Measurements from ENCODE around the gene SMG7.
A peak's percentile ranks its signal among the peaks of the same experiment; 100 is the strongest.

SMG7 gene

DNA sequence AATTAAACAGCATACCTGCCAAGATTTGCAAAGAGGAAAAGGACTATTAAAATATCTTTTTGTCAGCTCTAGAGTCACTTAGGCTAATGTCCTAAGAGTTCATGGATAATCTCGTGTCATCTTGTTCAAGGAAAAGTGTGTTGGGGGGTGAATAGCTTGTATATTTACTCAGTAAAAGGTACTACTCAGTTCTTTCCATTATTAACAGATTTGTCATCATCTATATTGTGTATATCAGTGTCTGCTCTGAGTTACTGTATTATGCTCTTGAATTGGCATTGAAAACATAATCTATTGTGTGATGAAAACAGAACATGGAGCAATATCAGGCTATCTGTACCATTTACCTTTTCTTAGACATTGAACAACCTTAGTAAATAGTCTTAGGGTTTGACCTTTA, 41.9 kb downstream of the SMG7 start:
- no peak for DNase-seq

DNA sequence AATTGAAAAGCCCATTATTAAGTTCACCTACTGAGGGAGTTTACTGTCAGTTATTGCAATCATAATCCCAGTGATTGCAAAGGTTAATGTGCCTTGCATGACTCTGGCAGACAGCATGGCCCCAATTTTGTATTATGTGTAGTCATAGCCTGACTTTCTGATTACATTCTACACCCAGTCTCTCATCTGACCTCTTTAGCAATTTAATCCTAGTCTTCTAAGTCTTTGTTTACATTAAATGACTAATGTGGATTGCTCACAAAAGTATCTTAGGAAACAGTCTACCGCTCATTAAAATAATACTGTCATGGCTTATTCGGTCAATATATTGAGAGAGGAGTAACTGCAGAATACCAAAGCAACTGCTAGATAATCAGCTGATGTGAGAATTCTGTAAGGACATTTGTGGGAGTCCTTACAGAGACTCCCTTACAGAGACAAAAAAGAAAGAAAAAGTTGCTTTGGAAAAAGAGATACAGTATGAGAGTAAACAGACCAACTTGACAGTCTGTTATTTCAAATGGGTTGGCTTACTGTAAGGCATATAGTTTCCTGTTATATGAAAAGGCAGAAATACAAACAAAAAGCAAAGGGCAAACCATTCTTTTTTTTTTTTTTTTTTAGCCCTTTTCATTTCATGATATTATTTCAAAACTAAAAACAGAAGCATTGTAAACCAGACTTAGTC, 42.8 kb downstream of the SMG7 start:
- DNase-seq: no peak

DNA sequence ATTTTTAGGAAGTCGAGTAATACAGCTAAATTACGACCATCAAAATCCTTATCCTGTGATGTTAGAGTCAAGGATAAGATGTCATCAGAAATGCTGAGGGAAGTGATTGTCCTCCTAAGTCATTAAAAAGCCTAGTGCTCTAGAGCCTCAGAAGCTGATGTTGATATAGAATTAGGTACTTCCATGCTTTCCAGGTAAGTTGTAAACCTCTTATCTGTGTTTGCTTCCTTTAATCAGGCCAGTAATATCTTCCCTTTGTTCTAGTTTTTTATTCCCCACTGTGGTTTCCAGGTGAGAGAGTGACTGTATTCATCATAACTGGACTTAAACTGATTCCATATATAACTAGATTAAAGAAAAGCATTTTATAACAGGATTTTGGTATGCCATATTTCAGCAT, 44.4 kb downstream of the SMG7 start:
- no peak for DNase-seq

DNA sequence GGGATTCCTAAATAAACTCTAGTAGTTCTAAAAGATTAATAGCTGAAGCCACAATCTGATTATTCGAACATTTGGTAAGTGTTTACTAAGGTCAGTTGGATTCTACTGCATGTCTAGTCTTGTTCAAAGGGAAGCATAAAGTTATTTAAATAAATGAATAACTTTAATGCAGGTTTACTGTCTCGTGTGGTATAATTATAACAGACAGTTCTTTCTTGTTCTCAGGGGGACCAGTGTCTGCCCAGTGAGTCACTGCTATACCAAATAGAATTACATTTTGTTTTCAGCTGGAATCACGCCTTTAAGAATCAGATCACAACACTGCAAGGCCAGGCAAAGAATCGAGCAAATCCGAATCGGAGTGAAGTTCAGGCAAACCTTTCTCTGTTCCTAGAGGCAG, 45.1 kb downstream of the SMG7 start:
- no peak for DNase-seq

DNA sequence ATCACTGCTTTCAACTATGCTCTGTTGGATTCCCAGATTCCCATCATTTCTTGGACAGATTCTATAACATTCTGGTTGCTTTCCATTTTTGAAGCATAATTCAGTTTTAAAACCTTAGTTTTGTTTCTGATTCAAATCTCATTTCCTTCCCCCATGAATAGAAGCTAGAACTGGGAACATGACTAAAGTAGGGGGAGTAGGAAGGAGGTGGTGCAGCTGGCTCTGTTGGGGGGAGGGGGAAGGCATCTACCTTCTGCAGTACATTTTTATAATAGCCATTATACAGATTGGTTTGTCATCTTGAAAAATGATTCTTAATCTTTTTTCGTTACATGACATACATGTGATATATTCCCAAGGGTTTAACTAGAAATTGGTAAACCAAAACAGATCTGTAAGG, 48.1 kb downstream of the SMG7 start:
- DNase-seq: no peak

DNA sequence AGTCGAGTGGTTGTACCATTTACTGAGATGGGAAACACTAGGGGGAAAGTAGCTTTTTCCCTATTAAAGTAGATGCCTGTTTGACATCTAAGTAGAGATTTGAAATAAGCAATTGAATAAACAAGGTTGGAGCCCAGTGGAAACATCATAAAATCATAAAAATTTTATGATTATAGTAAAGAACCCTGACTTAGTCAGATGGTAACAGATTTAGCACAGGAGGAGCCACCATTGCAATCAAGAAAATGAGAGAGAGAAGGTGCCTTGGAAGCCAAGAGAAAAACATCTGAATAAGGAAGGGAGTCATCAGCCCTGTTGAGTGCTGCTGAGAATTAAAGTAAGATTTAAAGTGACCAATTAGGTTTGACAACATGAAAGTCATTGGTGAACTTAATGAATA, 49.8 kb downstream of the SMG7 start:
- DNase-seq: no peak

DNA sequence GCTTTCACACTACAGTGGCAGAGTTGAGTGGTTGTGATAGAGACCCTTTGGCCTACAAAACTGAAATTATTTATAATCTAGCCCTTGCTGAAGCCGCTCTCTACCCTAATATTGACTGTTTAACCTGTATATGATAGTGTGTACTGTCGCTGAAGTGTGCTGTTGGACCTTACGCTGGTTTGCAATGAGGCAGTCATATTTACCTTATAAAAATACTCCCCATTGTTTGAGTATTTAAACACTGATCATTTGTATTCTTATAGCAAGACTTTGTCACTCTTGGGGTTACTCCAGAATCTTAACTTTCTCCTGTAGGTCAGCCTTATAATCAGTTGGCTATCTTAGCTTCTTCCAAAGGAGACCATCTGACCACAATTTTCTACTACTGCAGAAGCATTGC, 56.3 kb downstream of the SMG7 start:
- no peak for DNase-seq

DNA sequence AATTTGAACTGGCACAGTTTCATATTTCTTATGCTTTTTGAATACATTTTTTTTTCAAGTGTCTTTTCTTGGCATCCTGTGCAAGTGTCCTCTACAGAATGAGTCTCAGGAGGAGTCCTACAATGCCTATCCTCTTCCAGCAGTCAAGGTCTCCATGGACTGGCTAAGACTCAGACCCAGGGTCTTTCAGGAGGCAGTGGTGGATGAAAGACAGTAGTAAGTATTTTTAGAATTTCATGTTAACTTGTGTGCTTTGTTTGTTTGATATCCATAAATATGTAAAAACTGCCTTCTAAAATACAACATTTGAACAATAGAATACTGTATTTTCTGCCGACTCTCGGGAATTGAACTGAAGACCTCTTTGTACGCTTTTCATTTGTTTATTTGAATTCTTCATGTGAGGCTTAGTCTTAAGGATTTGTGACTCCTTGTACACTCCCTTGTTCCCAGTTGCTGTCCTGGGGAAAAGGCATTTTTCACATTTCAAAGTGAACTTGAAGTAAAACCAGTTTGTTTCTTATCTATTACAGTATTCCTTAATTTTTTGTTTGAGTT, 61.4 kb downstream of the SMG7 start:
- no peak for DNase-seq

DNA sequence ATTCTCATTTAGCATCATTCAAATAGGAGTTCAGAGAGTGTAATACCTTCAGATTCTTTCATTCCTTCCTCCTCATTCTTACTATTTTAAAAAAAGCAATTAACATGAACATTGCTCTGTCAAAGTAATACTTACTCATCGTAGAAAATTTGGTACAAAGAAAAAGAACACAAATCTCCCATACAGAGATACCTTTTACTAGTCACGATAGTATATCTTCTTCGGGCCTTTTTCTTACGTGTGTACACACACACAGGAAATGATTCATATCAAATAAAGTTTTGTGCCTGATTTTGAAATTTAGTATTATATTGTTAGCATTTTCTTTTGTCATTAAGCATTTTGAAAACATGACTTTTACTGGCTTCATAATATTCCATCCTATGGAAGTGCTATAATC, 65.1 kb downstream of the SMG7 start:
- DNase-seq: no peak

DNA sequence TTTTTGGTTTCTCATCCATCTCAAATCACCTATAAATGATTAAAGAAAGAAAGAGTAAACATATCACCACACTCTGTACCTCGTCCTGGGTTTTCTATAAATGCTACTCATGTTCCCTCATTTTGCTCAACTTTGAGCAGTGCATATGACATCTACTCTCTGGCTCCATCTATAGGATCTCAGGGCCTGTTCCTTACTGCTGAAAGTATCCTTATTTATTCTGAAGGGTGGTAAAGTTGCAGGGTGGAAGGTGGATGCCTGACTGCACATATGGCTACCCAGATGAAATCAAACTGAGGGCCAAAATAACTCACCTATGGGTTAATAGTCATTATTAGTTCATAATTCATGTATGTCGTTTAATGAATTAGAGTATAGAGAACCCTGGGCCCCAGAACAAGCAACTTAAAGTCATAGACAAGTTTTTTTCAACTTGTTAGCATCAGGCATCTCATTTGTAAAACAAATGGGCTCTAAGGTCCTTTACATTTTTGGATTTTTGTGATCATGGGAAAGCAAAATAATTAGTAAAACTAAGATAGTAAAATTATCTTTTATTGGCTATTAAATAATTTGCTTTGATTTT, 71.4 kb downstream of the SMG7 start:
- DNase-seq: peak; percentile 72

DNA sequence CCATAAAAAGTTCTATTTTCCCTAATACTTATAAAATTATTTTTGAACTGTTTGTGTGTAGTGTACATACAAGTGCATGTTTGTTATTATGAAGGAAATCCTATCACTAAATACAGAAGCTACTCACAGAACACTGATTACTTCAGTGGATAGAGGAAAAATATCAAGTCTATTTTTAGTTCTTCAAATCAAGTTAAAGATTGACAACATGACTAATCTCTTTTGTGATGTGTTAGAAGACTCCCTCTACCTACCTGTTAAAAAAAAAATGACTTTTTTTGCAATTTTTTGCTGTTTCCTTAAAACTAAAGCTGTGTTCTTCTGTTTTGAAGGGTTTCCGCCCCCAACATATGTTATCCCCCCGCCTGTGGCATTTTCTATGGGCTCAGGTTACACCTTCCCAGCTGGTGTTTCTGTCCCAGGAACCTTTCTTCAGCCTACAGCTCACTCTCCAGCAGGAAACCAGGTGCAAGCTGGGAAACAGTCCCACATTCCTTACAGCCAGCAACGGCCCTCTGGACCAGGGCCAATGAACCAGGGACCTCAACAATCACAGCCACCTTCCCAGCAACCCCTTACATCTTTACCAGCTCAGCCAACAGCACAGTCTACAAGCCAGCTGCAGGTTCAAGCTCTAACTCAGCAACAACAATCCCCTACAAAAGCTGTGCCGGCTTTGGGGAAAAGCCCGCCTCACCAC, 72.4 kb downstream of the SMG7 start:
- DNase-seq: no peak

DNA sequence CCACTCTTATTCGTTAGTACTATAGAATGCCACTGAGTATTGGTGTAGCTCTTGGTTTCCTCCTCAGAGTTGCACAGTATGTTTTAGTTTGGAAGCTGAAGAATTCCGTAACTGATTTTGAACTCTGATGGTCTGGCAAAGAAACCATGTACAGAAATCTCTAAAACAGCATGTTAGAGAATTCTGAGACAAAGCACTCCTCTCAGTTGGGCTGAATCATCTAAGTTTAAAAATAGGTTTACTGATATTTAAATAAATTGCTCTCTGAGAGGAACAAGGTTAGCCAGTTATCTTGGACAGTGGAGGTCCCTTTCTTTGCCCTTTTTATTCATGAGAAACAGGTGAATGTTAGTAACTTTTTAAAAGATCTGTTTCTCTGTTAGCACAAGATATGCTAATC, 74.1 kb downstream of the SMG7 start:
- DNase-seq: no peak

DNA sequence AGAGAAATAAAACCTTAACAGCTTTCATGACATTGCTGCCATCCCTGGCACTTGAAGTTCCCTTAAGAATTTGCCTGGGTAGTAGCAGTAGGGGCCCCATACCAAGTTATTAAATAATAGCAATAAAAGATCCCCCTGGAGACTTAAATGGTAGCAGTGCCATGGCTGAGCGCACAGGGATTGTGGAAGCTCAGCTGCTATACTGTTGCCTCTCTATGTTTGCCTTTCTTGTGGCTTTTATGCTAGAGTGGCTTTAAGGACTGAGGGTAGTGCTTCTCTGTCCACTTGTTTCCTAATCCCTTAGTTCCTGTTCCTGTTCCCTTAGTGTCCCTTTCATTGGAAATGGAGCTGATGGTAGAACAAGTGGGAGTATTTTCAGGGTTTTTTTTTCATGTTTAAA, 75.8 kb downstream of the SMG7 start:
- no peak for DNase-seq

DNA sequence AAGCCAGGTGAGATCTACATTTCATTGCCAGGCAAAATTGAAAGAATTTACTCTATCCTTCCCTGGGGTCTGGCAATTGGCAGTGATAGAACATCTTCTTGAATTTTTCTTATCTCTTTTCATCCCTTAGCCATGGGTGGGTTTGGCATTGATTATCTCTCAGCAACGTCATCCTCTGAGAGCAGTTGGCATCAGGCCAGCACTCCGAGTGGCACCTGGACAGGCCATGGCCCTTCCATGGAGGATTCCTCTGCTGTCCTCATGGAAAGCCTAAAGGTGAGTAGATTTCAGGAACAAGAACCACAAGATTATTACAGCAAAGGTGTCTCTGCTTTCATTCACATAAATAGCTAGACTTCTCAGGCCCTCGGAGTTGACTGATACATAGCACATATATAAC, 78.6 kb downstream of the SMG7 start:
- DNase-seq: no peak

DNA sequence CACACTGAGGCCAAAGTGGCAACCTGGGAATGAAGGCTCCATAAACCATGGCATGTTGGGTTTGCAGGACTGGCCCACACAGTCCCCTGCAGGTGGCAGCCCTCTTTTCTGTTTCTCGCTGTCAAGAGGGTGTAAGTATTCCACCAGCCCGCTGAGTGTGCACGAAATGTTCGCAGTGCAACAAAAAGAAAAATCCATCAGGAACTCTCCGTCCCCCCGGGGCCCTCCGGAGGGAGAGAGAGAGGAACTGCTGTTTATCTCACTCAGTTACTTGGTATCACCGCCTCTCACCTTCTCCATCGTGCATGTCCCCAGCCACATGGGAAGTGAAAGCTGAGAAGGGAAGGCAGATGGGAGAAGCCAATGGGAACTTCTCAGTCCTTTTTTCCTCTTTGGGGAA, 79.6 kb downstream of the SMG7 start:
- DNase-seq: no peak

DNA sequence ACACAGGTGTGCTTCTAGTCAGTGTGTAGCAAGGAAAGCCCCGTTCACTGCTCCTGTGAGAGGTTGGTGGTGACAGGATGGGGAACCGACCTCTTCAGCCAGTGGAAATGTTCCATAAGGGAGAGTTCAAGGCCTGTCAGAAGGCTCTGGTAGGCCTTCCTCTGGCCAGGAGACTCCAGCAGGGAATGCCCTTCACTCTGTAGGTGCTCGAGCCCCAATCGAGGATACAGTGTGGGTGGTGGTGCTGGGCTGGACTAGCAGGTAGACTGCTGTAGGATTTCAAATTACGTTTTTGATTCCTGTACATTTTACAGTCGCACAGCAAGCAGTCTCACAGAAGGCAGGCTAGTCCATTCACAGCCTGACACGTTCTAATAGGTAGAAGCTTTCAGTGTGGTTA, 80.1 kb downstream of the SMG7 start:
- DNase-seq: no peak

DNA sequence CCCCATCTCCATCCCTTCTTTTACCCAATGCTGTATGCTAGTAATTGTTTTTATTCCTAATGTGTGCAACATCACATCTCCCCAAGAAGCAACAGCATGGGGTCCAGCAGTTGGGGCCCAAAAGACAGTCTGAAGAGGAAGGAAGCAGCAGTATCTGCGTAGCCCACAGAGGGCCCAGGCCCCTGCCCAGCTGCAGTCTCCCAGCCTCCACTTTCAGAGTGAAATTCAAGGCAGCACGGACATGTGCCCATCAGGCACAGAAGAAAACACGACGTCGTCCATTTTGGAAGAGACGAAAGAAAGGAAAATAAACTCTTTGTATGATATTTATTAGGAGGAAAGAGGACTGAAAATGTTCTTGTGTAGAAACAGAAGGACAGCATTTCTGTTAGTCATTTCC, 80.6 kb downstream of the SMG7 start:
- DNase-seq: no peak

DNA sequence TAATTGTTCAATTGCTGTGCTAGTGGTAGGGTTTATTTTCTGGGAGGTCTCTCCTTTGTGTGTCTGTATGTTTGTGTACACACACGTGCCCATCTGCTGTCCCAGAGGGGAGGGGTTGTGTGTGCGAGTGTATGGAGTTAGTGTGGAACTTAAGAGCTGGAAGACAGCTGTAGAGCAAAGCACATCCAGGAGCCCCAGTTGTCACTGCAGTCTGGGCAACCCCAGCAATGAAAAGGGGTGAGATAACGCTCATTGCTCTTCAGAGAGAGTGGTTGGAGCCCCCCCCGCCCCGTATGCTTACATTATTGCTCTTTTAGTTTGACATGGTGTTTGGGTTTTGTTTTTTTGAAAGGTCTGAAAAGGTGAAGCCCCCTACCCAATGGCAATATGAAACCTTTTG, 81.0 kb downstream of the SMG7 start:
- no peak for DNase-seq

DNA sequence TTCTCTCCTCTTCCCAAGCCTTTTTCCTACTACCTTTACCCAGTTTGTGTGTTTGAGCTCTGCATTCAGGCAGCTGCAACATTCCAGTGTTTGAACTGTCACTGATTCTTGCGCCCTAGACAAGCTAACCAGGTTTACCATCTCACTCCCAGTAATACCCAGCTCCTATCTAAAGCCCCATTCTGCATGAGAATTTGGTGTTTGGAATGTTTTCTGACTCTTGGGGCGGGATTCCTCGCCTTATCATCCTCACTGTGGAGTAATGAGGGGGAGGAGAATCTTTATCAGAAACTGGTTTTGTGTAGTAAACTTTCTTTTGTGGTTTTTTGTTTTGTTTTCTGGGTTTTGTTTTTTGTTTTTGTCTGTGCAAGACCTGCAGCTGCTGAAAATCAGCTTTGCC, 81.5 kb downstream of the SMG7 start:
- peak; percentile 34 for DNase-seq

DNA sequence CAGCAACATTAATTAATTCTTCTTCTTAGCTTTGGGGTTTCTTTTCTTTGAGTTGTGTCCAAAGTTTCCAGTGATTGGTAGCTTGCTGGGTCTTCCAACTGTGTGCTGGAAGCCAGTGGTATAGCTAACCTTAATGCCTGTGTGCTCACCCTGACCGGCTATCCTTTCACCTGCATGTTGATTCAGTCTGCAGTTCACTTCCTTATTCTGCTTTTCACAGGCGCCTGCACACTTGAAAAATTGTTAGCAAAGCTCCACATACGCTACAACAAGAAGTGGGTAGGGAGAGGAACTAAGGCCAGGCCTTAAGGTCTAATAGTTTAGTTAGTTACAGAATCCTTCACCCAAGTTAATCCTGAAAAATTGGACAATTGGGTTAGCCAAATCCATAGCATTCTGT, 82.3 kb downstream of the SMG7 start:
- peak; percentile 11 for DNase-seq

DNA sequence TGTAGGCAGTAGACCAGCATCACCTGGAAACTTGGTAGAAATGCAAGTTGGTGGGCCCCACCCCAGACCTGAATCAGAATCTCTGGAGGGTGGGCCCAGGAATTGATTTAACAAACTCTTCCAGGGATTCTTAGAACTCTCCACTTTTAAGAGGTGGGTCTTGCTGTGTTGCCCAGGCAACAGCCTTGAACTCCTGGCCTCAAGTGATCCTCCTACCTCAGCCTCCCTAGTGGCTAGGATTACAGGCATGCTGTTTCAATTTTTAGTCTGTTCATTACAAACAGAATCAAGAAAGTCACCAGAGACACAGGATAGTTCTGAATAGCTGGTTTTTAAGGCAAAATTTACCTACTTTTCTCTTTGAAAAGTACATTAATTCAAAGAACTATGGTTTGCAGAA, 86.8 kb downstream of the SMG7 start:
- no peak for DNase-seq

DNA sequence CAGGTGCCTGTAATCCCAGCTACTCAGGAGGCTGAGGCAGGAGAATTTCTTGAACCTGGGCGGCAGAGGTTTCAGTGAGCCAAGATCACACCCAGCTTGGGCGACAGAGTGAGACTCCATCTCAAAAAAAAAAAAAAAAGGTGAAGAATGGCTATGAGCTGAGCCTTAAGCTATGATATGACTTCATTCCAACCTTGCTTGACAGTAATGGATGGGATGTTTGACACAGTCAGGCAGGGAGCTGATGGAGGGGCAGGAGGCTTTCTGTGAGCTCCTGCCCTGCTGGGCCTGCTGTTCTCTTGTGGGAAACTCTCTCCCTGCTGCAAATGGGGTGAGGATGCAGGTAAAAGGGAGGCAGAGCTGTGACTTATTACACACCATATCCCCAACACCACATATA, 90.4 kb downstream of the SMG7 start:
- DNase-seq: no peak

DNA sequence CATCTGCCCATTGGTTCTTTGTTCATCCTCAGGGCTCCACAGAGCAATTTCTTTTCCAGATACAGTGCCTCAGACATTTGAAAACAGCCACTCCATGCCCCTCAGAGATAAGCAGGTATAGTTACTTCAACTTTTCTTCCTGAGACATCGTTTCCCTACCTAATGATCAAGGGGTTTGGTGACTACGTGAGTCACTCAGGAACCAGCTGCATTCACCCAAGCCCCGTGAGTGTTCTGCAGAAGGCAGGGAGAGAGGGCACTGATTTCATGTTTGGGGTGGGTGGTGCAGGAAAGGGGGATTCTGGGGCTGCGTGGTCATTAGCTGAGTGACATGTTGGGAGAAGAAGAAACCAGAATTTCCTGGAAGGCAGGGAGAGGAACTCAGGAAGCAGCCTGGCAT, 93.0 kb downstream of the SMG7 start:
- DNase-seq: no peak

DNA sequence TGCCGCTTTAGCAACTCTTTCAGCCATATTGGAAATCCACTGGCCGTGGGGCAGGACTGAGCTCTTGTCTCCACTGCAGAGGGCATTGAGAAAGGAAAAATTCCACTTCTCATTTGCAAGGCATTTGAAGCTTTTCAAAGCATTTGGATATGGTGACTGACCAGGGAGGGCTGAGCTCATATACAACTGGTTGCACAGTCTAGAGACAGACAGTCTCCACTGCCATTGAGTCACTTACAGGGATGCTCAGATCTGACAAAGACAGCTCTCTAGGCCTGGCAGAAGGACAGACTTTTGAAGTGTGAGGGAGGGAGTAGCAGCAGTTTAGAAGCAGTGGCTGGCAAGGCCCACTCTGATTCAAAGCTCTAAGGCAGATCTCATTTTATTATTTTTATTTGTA, 93.7 kb downstream of the SMG7 start:
- DNase-seq: no peak

Measured in OCI-M1 (cell line).